Right ventricle myocardium superior (tissue), 1 donor: Measurements from ENCODE around the gene GCM1. TPM values are rescaled to one million over a fixed set of nuclear protein-coding genes. Genes with fewer than 3 reads are reported as not detected.
A peak's percentile ranks its signal among the peaks of the same experiment; 100 is the strongest.
"Not testable (repeated sequence)": the region's sequence is repeated elsewhere in the genome, so short reads cannot be mapped to it uniquely, and the experiment has no call there.

Source experiments
- ATAC-seq: fragments of 200-7000 bp; cut with Tn5 transposase; one replicate; pipeline ENCODE4 v1.9.1; 2020; ENCODE audit warnings: mild to moderate bottlenecking; ENCODE audit not compliant: poor library complexity
- DNase-seq: peaks from one replicate; pipeline ENCODE4 v3.0.0-alpha.2; 2020
- intact Hi-C: fragments of 100-400 bp; cut with DNase I; formaldehyde crosslinking; loops from one replicate; pipeline ENCODE4 v1.11.2; 2022
- long read RNA-seq: library from polyadenylated mRNA; unstranded; transcript quantifications from one replicate; pipeline ENCODE4 v2.0.0, GENCODE V29; 2021
- total RNA-seq: library from RNA; stranded (reverse); fragmentation: NEBNext Ultra II Directional; extraction: Animal tissue kit (Norgen Biotek cat#: 25700); gene quantifications from one replicate; pipeline ENCODE4 v1.2.1, GENCODE V29; 2021
- donor health status: DM: no; HTN: yes; CAD: no; lungs with severe emphysema.

The GCM1 gene
- not detected for total RNA-seq
- long read RNA-seq: 0 reads

- no peak for DNase-seq
- no peak for ATAC-seq
- intact Hi-C loops: no loop called here
Observed at GRCh38 chr6:53148684-53149083, at the start of gene GCM1. GCM1 (minus strand) TSS chr6:53148841; CDS start chr6:53145632, 3,209 bp downstream.

- ATAC-seq (no peak), DNase-seq (no peak)
- intact Hi-C loops: no loop called here
Observed at GRCh38 chr6:53197553-53197952, 48.9 kb upstream of the GCM1 start.

GRCh38 chr6:53195048-53195447, 46.4 kb upstream of the GCM1 start:
- intact Hi-C loops: no loop called here

GRCh38 chr6:53192682-53193188, 44.1 kb upstream of the GCM1 start:
- peak; percentile 66 for ATAC-seq
- intact Hi-C loops: no loop called here
- no peak for DNase-seq

More at GRCh38 chr6:53195048-53195447, 46.4 kb upstream of the GCM1 start:
- no peak for DNase-seq
- no peak for ATAC-seq

GRCh38 chr6:53189554-53189953, 40.9 kb upstream of the GCM1 start:
- ATAC-seq (no peak), DNase-seq (no peak)
- intact Hi-C loops: no loop called here

- no peak for ATAC-seq
- DNase-seq: no peak
- intact Hi-C loops: no loop called here
Observed at GRCh38 chr6:53188833-53189232, 40.2 kb upstream of the GCM1 start.

- no peak for DNase-seq
- intact Hi-C loops: no loop called here
- no peak for ATAC-seq
Observed at GRCh38 chr6:53180678-53181077, 32.0 kb upstream of the GCM1 start.

- DNase-seq: no peak
- ATAC-seq: peak; percentile 34
- intact Hi-C loops: loop anchor here (10.0 kb wide), 1 partner anchor 545 kb away; no protein-coding TSS in a partner anchor
Observed at GRCh38 chr6:53179961-53180651, 31.5 kb upstream of the GCM1 start.

GRCh38 chr6:53178837-53179432, 30.3 kb upstream of the GCM1 start:
- intact Hi-C loops: loop anchor here (10.0 kb wide), 1 partner anchor 546 kb away; no protein-coding TSS in a partner anchor
- DNase-seq: no peak
- ATAC-seq: no peak

GRCh38 chr6:53175027-53175426, 26.4 kb upstream of the GCM1 start:
- DNase-seq: no peak
- peak; percentile 14 for ATAC-seq
- intact Hi-C loops: loop anchor here (2.0 to 10.0 kb wide), 2 partner anchors 236 to 550 kb away; no protein-coding TSS in a partner anchor

GRCh38 chr6:53172468-53172803, 23.8 kb upstream of the GCM1 start:
- DNase-seq: no peak
- ATAC-seq: no peak
- intact Hi-C loops: loop anchor here (2.0 to 10.0 kb wide), 2 partner anchors 312 to 552 kb away; no protein-coding TSS in a partner anchor

- intact Hi-C loops: loop anchor here (2.0 to 10.0 kb wide), 2 partner anchors 313 to 553 kb away; no protein-coding TSS in a partner anchor
- ATAC-seq (peak; percentile 98), DNase-seq (peak; percentile 94)
Observed at GRCh38 chr6:53171605-53172467, 23.2 kb upstream of the GCM1 start.

GRCh38 chr6:53168516-53169267, 20.1 kb upstream of the GCM1 start:
- DNase-seq (no peak), ATAC-seq (no peak)
- intact Hi-C loops: no loop called here

GRCh38 chr6:53165293-53165692, 16.7 kb upstream of the GCM1 start:
- DNase-seq (no peak), ATAC-seq (no peak)
- intact Hi-C loops: no loop called here

- intact Hi-C loops: no loop called here
- ATAC-seq: no peak
Observed at GRCh38 chr6:53162606-53163005, 14.0 kb upstream of the GCM1 start.

GRCh38 chr6:53161481-53162009, 12.9 kb upstream of the GCM1 start:
- DNase-seq (no peak), ATAC-seq (no peak)
- intact Hi-C loops: no loop called here

More at GRCh38 chr6:53162606-53163005, 14.0 kb upstream of the GCM1 start:
- no peak for DNase-seq

- DNase-seq (no peak), ATAC-seq (no peak)
- intact Hi-C loops: no loop called here
Observed at GRCh38 chr6:53159558-53159957, 10.9 kb upstream of the GCM1 start.

GRCh38 chr6:53158076-53158475, 9.4 kb upstream of the GCM1 start:
- ATAC-seq, intact Hi-C loops, DNase-seq: not testable (repeated sequence)
